Activated T-cell treated with anti-CD3 and anti-CD28 coated beads, Interleukin-2, amount 50 U/mL, for 72 hours (primary cell): ENCODE measurements around the gene CHAD. TPM values are rescaled to one million over a fixed set of nuclear protein-coding genes. Genes with fewer than 3 reads are reported as not detected.

Experiments used
- ATAC-seq, 2 donors: fragments of 150-1000 bp; cut with Tn5 transposase; replicated peaks in 1 of 2; 2 replicates each; pipeline ENCODE4 v1.10.0; 2021; ENCODE audit warnings: moderate library complexity in 2 of 2, mild to moderate bottlenecking in 1 of 2
- DNase-seq, 2 donors: peaks; one replicate each; pipeline ENCODE4 v3.0.0; 2021 to 2022; ENCODE audit warnings: mixed read lengths in 1 of 2
- H3K27ac Mint-ChIP-seq: one replicate; pipeline ENCODE4 v1.8.0; 2022; ENCODE audit warnings: mild to moderate bottlenecking, moderate library complexity, mixed read lengths
- H3K27me3 Mint-ChIP-seq: one replicate; pipeline ENCODE4 v1.8.0; 2022; ENCODE audit warnings: low read depth, mixed read lengths
- H3K36me3 Mint-ChIP-seq, 2 donors: one replicate each; pipeline ENCODE4 v1.8.0; 2022; ENCODE audit warnings: mixed read lengths in 2 of 2, mild to moderate bottlenecking in 1 of 2; ENCODE audit not compliant: insufficient read depth in 2 of 2
- H3K4me1 Mint-ChIP-seq: one replicate; pipeline ENCODE4 v1.8.0; 2022; ENCODE audit warnings: low read depth, mixed read lengths
- H3K4me3 Mint-ChIP-seq, 2 donors: one replicate each; pipeline ENCODE4 v1.8.0; 2022; ENCODE audit warnings: mild to moderate bottlenecking in 2 of 2, mixed read lengths in 2 of 2, moderate library complexity in 2 of 2
- H3K9me3 Mint-ChIP-seq, 2 donors: one replicate each; pipeline ENCODE4 v1.8.0; 2022; ENCODE audit warnings: mixed read lengths in 2 of 2
- total RNA-seq, 2 donors: library from RNA; stranded (reverse); gene quantifications; one replicate each; pipeline ENCODE4 v1.2.3, GENCODE V29; 2022

CHAD gene
- total RNA-seq, 2 donors from 2014 or later = not detected

DNA sequence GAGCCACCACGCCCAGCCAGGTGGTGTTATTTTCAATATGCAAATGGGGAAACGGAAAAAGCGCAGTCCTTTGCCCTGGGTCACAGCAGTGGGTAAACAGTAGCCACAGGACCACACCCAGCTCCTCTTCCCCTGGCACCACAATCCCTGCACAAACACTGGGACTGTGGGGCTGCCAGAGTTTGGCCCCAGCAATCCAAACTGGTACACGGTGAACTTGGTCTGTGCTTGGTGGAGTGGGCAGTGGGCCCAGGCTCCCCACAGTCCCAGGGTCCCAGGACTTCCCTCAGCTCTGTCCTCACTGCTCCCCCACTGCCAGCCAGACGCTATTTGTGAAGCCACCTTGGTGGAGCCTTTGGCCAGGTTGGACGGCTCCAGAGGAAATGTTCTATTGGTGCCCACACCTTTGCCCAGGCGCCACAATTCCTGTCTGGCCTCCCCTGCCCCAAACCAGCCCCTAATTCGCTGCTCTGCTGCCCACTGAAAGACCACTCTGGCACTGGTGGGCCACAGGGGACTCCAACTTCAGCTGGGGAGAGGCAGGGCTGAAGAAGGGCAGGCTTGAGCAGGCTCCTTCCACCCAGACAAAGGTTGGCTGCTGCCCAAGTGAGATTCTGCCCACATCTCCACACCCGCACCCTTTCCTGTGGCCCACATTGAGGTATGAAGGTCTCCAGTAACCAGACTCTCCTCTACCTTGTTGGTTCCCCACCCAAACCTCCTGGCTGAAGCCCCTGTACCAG, 2.1 kb downstream of the CHAD start:
- ATAC-seq (no peak), DNase-seq (no peak)
- Mint-ChIP-seq H3K36me3 (no peaks in the 10 kb centered on the region), H3K4me1 (peaks cover 7% of the 10 kb centered on the region), H3K27me3 (peaks cover 24% of the 10 kb centered on the region), H3K4me3 (no peak overlapping the region), H3K9me3 (no peaks in the 10 kb centered on the region), H3K27ac (no peak overlapping the region)

DNA sequence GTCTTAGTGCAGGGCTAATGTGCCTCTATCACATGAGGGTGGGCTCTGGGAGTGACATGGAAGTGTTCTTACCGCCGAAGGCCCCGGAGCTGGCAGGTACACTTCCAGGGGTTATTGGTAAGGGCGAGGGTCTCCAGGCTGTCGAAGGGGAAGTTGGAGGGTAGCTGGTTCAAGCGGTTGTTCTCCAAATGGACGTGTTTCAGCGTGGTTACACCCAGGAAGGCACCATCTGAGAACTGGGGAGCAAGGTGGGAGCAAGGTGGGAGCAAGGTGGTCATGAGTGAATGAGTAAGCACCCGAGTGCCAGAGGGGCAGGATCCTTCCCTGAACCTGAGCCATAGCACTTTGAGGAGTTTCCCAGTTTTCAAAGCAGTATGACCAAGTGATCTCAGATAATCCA, 3.0 kb downstream of the CHAD start:
- no peaks in the 10 kb centered on the region for H3K9me3 Mint-ChIP-seq
- no peak overlapping the region for H3K4me3 Mint-ChIP-seq
- H3K36me3 Mint-ChIP-seq = no peaks in the 10 kb centered on the region
- DNase-seq (no peak), ATAC-seq (no peak)
- peaks cover 7% of the 10 kb centered on the region for H3K4me1 Mint-ChIP-seq
- peaks cover 20% of the 10 kb centered on the region for H3K27me3 Mint-ChIP-seq
- no peak overlapping the region for H3K27ac Mint-ChIP-seq

DNA sequence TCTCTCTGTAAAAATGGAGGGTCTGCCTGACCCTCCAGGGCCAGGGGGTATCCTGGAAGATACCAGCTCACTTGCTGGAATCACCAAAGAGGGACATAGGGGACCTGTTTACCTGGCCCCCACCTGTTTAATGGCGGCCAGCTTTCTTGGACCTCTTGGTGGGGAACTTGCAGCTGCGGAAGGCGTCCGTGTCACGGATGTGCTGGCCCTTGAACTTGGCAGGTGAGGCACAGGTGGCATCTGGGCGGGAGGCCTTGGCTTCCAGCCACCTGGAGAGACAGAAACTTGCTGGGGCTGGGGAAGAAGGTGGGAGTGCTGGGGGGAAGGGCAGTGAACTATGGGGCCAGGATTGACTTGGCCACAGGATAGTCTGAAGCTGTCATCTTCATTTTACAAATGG, 3.5 kb downstream of the CHAD start:
- no peak for ATAC-seq

DNA sequence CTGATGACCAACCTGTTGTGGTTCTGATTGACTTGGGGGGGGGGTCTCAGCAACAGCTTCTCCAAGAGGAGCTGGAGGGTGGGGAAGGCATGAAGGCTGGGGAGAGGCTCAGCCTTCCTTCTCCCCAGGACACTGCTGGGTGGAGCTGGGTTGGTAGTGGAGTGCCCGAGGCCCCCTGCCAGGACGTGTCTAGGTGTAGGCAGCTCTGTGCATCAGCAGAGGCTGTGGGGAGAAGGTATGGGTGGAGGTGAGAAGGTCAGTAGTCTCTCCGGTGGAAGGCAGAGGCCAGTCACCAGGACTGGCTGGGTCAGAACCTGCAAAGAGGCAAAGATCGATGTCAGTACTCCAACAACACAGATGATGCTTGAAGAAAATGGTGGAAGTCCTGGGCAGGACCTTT, 3.9 kb downstream of the CHAD start:
- Mint-ChIP-seq H3K36me3 (no peaks in the 10 kb centered on the region), H3K9me3 (no peaks in the 10 kb centered on the region), H3K27me3 (peaks cover 14% of the 10 kb centered on the region), H3K27ac (no peak overlapping the region), H3K4me1 (peaks cover 7% of the 10 kb centered on the region), H3K4me3 (no peak overlapping the region)
- DNase-seq = no peak
- no peak for ATAC-seq

More for the DNA sequence above, 3.5 kb downstream of the CHAD start:
- H3K36me3 Mint-ChIP-seq = no peaks in the 10 kb centered on the region
- peaks cover 15% of the 10 kb centered on the region for H3K27me3 Mint-ChIP-seq
- DNase-seq = no peak
- peaks cover 7% of the 10 kb centered on the region for H3K4me1 Mint-ChIP-seq
- no peaks in the 10 kb centered on the region for H3K9me3 Mint-ChIP-seq
- H3K27ac Mint-ChIP-seq = no peak overlapping the region
- H3K4me3 Mint-ChIP-seq = no peak overlapping the region

DNA sequence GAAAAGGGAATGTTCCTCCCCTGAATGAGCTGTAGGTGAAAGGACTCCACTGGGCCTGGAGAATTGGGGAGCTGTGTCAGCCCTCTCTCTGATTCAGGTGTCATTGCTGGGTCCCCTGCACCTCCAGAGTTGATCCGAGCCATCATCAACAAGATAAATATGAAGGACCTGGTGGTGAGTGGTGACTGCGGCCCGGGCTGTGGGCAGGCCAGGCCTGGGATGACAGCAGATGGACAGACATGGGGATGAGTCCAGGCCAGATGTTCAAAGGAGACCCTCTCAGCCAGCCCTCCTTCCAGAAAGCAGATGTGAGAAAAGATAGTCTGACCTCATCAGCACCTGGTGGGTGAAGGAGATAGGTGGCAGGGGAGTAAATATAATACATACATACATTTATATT, 4.6 kb downstream of the CHAD start:
- Mint-ChIP-seq H3K36me3 (no peaks in the 10 kb centered on the region), H3K4me1 (peaks cover 7% of the 10 kb centered on the region), H3K9me3 (no peaks in the 10 kb centered on the region), H3K27ac (no peak overlapping the region), H3K27me3 (peaks cover 14% of the 10 kb centered on the region), H3K4me3 (no peak overlapping the region)
- ATAC-seq (no peak), DNase-seq (no peak)

DNA sequence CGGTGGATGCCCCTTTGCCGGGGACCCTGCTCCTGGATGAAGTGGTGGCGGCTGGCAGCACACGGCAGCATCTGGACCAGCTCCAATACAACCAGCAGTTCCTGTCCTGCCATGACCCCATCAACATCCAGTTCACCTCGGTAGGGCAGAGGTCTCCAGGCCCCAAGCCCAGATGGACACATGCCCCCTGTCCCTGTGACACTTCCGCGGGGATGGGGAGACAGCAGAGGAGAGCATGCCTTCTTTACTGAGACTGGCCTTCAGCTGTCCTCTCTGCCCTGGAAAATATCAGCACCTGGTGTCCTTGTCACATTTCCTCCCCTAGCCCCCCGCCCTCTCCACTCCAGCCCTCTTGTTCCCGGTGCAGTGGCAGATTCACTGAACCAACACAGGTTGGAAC, 6.2 kb downstream of the CHAD start:
- DNase-seq = no peak
- Mint-ChIP-seq H3K27ac (no peak overlapping the region), H3K36me3 (no peaks in the 10 kb centered on the region), H3K4me3 (no peak overlapping the region), H3K4me1 (no peaks in the 10 kb centered on the region), H3K27me3 (peaks cover 3% of the 10 kb centered on the region), H3K9me3 (no peaks in the 10 kb centered on the region)
- ATAC-seq = no peak

DNA sequence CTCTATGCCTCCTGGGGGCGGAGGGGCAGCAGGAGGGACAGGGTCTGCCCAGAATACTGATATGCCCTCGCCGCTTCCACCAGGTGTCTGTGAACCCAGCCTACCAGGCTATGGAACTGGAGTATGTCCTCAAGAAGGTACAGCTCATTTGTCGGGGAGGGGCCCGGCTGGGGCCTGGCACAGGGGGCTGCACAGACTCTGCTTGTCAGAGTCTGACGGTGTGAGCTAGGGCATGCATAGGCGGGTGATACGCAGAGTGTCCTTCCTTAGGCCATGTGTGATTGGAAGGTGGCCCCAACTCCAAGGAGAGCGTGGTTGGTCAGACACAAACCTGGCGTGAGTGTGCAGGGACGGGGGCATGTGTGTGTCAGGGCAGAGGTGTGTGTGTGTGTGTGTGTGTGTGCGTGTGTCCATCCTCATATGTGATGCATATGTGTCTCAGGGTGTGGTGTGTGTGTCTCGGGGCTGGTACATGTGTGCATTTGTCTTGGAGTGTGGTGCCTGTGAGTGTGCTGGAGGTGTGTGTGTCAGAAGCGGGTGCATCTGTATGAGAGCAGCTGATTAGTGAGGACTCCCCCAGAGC, 7.0 kb downstream of the CHAD start:
- DNase-seq (no peak), ATAC-seq (no peak)
- no peaks in the 10 kb centered on the region for H3K36me3 Mint-ChIP-seq
- H3K27ac Mint-ChIP-seq = no peak overlapping the region
- H3K4me1 Mint-ChIP-seq = no peaks in the 10 kb centered on the region
- no peaks in the 10 kb centered on the region for H3K9me3 Mint-ChIP-seq
- no peak overlapping the region for H3K4me3 Mint-ChIP-seq
- H3K27me3 Mint-ChIP-seq = no peaks in the 10 kb centered on the region

DNA sequence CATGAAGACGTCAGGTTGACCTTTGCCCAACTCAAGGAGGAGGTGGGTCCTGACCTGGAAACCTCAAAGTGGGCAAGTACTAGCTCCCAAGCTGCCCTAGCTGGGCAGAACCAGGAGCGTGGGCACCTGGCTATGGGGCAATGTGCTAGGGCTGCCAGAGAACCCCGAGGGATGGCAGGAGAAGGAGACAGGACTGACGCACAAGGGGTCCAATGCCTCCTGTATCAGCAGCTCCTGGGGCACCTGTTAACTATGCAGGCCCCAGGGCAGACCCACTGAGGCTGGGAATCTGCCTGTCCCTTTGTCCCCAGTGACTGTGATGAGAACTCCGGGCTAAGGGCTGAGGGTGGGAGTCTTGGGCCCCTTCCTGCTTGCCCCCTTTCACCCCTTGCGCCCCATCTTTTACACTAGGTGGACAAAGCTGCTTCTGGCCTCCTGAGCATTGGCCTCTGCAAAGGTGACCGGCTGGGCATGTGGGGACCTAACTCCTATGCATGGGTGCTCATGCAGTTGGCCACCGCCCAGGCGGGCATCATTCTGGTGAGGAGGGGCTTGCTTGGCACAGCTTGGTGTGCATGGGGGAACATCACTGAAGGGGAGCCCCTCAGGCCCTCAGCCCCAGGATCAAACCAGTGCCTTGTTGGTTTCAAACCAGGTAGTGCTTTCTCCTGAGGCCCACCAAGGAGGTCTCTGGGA, 7.7 kb downstream of the CHAD start:
- ATAC-seq (no peak), DNase-seq (no peak)
- H3K27ac Mint-ChIP-seq = no peak overlapping the region
- no peaks in the 10 kb centered on the region for H3K9me3 Mint-ChIP-seq
- H3K4me1 Mint-ChIP-seq = no peaks in the 10 kb centered on the region
- H3K36me3 Mint-ChIP-seq = no peaks in the 10 kb centered on the region
- no peaks in the 10 kb centered on the region for H3K27me3 Mint-ChIP-seq
- H3K4me3 Mint-ChIP-seq = no peak overlapping the region

DNA sequence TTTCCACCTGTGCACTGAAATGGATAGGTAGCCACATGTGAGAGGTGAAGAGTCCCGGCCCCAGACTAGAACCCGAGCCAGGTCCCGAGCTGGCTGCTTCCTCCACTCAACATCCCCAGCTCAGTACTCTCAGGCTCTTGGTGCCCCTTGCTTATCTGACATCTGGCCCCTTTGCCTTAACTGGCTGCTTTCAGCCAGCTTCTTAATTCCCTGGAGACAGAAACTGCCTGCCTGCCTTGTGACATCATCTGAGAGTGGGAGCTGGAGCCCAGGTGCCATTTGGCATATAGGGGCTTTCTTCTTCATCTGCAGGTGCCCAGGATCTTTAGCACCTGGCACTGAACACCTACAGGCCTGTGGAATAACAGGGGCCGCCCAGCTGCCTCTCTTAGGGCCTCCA, 8.9 kb downstream of the CHAD start:
- H3K27me3 Mint-ChIP-seq = no peaks in the 10 kb centered on the region
- no peaks in the 10 kb centered on the region for H3K4me1 Mint-ChIP-seq
- no peaks in the 10 kb centered on the region for H3K9me3 Mint-ChIP-seq
- H3K36me3 Mint-ChIP-seq = no peaks in the 10 kb centered on the region
- ATAC-seq = no peak
- no peak overlapping the region for H3K4me3 Mint-ChIP-seq
- DNase-seq = no peak
- no peak overlapping the region for H3K27ac Mint-ChIP-seq

DNA sequence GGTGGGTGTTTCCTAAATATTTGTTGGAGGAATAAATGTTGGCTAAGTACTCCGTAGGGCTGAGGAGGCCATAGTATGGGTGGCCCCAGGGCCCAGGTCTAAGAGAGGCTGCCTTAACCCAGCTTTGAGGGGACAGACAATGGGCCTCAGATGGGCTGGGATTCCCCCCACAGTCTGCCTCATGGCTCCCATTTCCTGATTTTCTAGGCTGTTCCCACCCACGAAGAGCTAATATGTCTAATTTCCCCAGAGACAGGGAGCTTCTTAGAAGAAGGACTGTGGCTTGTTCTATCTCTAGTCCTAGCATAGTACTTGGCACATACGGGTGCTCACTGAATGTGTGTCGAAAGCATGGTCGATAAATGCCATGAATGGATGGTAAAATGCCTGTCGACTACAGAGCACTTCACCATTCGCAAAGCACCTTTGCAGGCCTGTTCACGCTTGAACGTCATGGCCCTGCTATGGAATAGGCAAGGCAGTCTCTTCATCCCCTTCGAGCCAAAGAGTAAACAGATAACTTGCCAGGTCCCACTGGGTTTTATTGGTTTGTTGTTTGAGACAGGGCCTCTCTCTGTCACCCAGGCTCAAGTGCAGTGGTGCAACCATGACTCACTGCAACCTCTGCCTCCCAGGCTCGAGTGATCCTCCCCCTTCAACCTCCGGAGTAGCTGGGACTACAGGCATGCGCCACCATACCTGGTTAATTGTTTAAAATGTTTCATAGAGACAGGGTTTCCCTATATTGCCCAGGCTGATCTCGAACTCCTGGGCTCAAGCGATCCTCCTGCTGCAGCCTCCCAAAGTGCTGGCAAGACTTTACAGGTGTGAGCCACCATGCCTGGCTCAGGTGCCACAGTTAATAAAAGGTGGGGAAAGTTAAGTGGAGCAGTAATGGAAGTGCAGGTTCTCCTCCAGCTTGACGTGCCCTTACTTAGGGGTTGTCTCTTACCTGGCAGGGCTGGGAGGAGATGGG, 9.7 kb downstream of the CHAD start:
- no peaks in the 10 kb centered on the region for H3K27me3 Mint-ChIP-seq
- no peak overlapping the region for H3K27ac Mint-ChIP-seq
- ATAC-seq (no peak), DNase-seq (no peak)
- H3K4me1 Mint-ChIP-seq = no peaks in the 10 kb centered on the region
- H3K36me3 Mint-ChIP-seq = no peaks in the 10 kb centered on the region
- H3K9me3 Mint-ChIP-seq = no peaks in the 10 kb centered on the region
- no peak overlapping the region for H3K4me3 Mint-ChIP-seq

DNA sequence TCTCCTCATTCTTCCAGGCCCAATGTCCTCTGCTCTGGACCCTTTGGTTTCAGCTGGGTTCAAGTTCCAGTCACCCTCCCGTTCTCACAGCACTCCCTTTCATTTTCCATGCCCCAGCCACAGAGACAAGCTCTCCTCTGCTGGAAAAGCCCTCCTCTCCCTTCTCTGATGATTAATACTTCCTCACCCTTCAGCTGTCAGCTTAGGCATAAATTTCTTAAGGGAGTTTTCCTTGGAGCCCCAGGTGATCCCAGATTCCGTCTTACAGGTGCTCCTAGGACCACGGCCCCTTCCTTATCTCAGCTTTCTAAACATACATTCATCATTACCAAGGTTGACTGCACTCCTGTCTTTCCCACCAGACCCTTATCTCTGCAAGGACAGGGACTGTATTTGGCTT, 10.4 kb downstream of the CHAD start:
- no peaks in the 10 kb centered on the region for H3K4me1 Mint-ChIP-seq
- H3K27me3 Mint-ChIP-seq = no peaks in the 10 kb centered on the region
- ATAC-seq (no peak), DNase-seq (no peak)
- no peaks in the 10 kb centered on the region for H3K9me3 Mint-ChIP-seq
- no peak overlapping the region for H3K4me3 Mint-ChIP-seq
- H3K36me3 Mint-ChIP-seq = no peaks in the 10 kb centered on the region
- no peak overlapping the region for H3K27ac Mint-ChIP-seq

DNA sequence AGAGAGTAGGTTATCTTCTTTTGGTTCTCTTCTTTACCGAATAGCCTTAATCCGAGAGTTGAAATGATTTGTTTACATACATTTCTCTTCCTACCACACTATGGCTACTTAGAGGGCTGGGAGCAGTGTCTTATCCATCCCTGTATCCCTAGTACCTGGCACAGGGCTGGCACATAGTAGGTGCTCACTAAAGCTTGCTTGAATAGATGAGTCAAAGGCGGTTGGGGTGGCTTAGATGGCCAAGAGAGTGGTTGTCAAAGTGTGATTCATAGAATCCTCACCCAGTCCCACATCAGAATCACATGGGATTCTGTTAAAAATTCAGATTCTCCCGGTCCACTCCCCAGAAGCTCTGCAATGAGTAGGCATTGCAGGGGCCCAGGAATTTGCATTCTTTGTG, 11.1 kb downstream of the CHAD start:
- H3K27ac Mint-ChIP-seq = no peak overlapping the region
- no peaks in the 10 kb centered on the region for H3K9me3 Mint-ChIP-seq
- H3K4me1 Mint-ChIP-seq = no peaks in the 10 kb centered on the region
- no peaks in the 10 kb centered on the region for H3K36me3 Mint-ChIP-seq
- no peak for DNase-seq
- H3K27me3 Mint-ChIP-seq = no peaks in the 10 kb centered on the region
- no peak overlapping the region for H3K4me3 Mint-ChIP-seq
- no peak for ATAC-seq

DNA sequence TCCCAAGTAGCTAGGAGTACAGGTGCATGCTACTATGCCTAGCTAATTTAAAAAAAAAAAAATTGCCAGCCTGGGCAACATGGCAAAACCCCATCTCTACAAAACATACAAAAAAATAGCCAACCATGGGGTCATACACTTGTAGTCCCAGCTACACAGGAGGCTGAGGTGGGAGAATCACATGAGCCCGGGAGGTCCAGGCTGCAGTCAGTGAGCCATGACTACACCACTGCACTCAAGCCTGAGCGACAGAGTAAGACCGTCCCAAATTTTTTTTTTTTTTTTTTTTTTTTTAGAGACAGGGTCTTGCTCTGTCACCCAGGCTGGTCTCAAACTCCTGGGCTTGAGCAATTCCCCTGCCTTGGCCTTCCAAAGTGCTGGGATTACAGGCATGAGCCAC, 14.8 kb downstream of the CHAD start:
- no peaks in the 10 kb centered on the region for H3K36me3 Mint-ChIP-seq
- ATAC-seq (no peak), DNase-seq (no peak)
- H3K27ac Mint-ChIP-seq = no peak overlapping the region
- no peaks in the 10 kb centered on the region for H3K27me3 Mint-ChIP-seq
- H3K4me3 Mint-ChIP-seq = no peak overlapping the region
- H3K4me1 Mint-ChIP-seq = no peaks in the 10 kb centered on the region
- no peaks in the 10 kb centered on the region for H3K9me3 Mint-ChIP-seq
